Neural cell (in vitro differentiated cells): ENCODE results near the gene CCL24. TPM values are rescaled to one million over a fixed set of nuclear protein-coding genes. Genes with fewer than 3 reads are reported as not detected.

Source experiments
- H2AFZ ChIP-seq: fragments of 200-600, 300-800 bp; sonication (generic), shearing (Covaris generic); 2 replicates; pipeline ENCODE4 v1.6.0; 2014; ENCODE audit warnings: low read depth, mild to moderate bottlenecking, antibody characterized with exemption, low read length, moderate library complexity
- H3F3A ChIP-seq: fragments of 200-600 bp; shearing (Covaris generic); 2 replicates; pipeline ENCODE4 v1.6.1; 2016; ENCODE audit warnings: mild to moderate bottlenecking, moderate library complexity, mixed read lengths, antibody characterized with exemption, low read length; ENCODE audit not compliant: insufficient read depth, poor library complexity, severe bottlenecking
- H3K27ac ChIP-seq: fragments of 200-600, 300-800 bp; sonication (generic), shearing (Covaris generic); 2 replicates; pipeline ENCODE4 v1.5.1; 2014; ENCODE audit warnings: mild to moderate bottlenecking, low read length, moderate library complexity
- H3K27me3 ChIP-seq: fragments of 300-800, 200-600 bp; sonication (generic), shearing (Covaris generic); 2 replicates; pipeline ENCODE4 v1.6.0; 2014; ENCODE audit warnings: mild to moderate bottlenecking, low read depth, low read length, moderate library complexity; ENCODE audit not compliant: insufficient read depth
- H3K36me3 ChIP-seq: fragments of 300-800, 200-600 bp; sonication (generic), shearing (Covaris generic); 2 replicates; pipeline ENCODE4 v1.5.1; 2014; ENCODE audit warnings: mild to moderate bottlenecking, antibody characterized with exemption, low read length, moderate library complexity; ENCODE audit not compliant: insufficient read depth
- H3K4me2 ChIP-seq: fragments of 300-800, 200-600 bp; sonication (generic), shearing (Covaris generic); 2 replicates; pipeline ENCODE4 v1.6.0; 2014; ENCODE audit warnings: mild to moderate bottlenecking, low read length
- H3K4me3 ChIP-seq: fragments of 300-800, 200-600 bp; sonication (generic), shearing (Covaris generic); 2 replicates; pipeline ENCODE4 v1.5.1; 2014; ENCODE audit warnings: mild to moderate bottlenecking, low read length, moderate library complexity
- H3K79me2 ChIP-seq: fragments of 200-600 bp; shearing (Covaris generic); replicated peaks from 2 replicates; pipeline ENCODE4 v1.6.0; 2014; ENCODE audit warnings: mild to moderate bottlenecking, low read length, moderate library complexity; ENCODE audit not compliant: insufficient read depth
- H3K9ac ChIP-seq: fragments of 300-800, 200-600 bp; sonication (generic), shearing (Covaris generic); 2 replicates; pipeline ENCODE4 v1.6.1; 2016; ENCODE audit warnings: mild to moderate bottlenecking, low read length, mixed read lengths
- H3K9me2 ChIP-seq: fragments of 200-600 bp; shearing (Covaris generic); 2 replicates; pipeline ENCODE4 v1.6.1; 2016; ENCODE audit warnings: mild to moderate bottlenecking, low read length, mixed read lengths; ENCODE audit not compliant: insufficient read depth
- H3K9me3 ChIP-seq: fragments of 200-600, 300-800 bp; sonication (generic), shearing (Covaris generic); 2 replicates; pipeline ENCODE4 v1.6.1; 2016; ENCODE audit warnings: mild to moderate bottlenecking, mixed run types, low read length, moderate library complexity, mixed read lengths
- H4K20me1 ChIP-seq: fragments of 200-600 bp; shearing (Covaris generic); 2 replicates; pipeline ENCODE4 v1.6.1; 2016; ENCODE audit warnings: mild to moderate bottlenecking, mixed run types; ENCODE audit not compliant: insufficient read depth
- EP300 ChIP-seq: fragments of 450-650 bp; conservative IDR thresholded peaks from 2 replicates; pipeline ENCODE4 v1.6.1; 2014; ENCODE audit warnings: antibody characterized with exemption, mild to moderate bottlenecking, moderate library complexity; ENCODE audit not compliant: poor library complexity, severe bottlenecking
- EZH2 ChIP-seq: fragments of 200-600, 300-800 bp; shearing (Covaris generic), sonication (generic); IDR thresholded peaks from 2 replicates; pipeline ENCODE4 v1.6.1; 2014; ENCODE audit warnings: antibody characterized with exemption, low read length, borderline replicate concordance, mild to moderate bottlenecking; ENCODE audit not compliant: insufficient read depth, poor library complexity, severe bottlenecking
- MXI1 ChIP-seq: fragments of 450-650 bp; conservative IDR thresholded peaks from 2 replicates; pipeline ENCODE4 v1.6.1; 2014; ENCODE audit warnings: antibody characterized with exemption, mild to moderate bottlenecking; ENCODE audit not compliant: poor library complexity, severe bottlenecking
- POLR2AphosphoS5 ChIP-seq: IDR thresholded peaks from 2 replicates; pipeline ENCODE4 v1.6.1; 2012
- RAD21 ChIP-seq: fragments of 450-650 bp; conservative IDR thresholded peaks from 2 replicates; pipeline ENCODE4 v1.6.1; 2014; ENCODE audit warnings: antibody characterized with exemption, mild to moderate bottlenecking, moderate library complexity
- SMC3 ChIP-seq: fragments of 450-650 bp; conservative IDR thresholded peaks from 2 replicates; pipeline ENCODE4 v1.6.1; 2014; ENCODE audit warnings: antibody characterized with exemption, mild to moderate bottlenecking, moderate library complexity; ENCODE audit not compliant: poor library complexity
- TAF1 ChIP-seq: IDR thresholded peaks from 2 replicates; pipeline ENCODE4 v1.6.1; 2012; ENCODE audit warnings: low read depth
- polyA plus RNA-seq: library from polyadenylated mRNA; depleted of rRNA; stranded (reverse); fragments of >200 nt; gene quantifications from 2 replicates; pipeline ENCODE4 v1.2.3, GENCODE V29; 2014
- TF ChIP-seq, protein P1 (sequence below): fragments of 450-650 bp; IDR thresholded peaks from 2 replicates; pipeline ENCODE4 v1.5.1; 2014; ENCODE audit warnings: antibody characterized with exemption, mild to moderate bottlenecking, moderate library complexity; ENCODE audit not compliant: poor library complexity, severe bottlenecking
- TF ChIP-seq, protein P2 (sequence below): IDR thresholded peaks from 2 replicates; pipeline ENCODE4 v1.6.1; 2012; ENCODE audit warnings: borderline replicate concordance

Gene CCL24
- polyA plus RNA-seq, 1 donor from 2014 or later, result not detected

DNA sequence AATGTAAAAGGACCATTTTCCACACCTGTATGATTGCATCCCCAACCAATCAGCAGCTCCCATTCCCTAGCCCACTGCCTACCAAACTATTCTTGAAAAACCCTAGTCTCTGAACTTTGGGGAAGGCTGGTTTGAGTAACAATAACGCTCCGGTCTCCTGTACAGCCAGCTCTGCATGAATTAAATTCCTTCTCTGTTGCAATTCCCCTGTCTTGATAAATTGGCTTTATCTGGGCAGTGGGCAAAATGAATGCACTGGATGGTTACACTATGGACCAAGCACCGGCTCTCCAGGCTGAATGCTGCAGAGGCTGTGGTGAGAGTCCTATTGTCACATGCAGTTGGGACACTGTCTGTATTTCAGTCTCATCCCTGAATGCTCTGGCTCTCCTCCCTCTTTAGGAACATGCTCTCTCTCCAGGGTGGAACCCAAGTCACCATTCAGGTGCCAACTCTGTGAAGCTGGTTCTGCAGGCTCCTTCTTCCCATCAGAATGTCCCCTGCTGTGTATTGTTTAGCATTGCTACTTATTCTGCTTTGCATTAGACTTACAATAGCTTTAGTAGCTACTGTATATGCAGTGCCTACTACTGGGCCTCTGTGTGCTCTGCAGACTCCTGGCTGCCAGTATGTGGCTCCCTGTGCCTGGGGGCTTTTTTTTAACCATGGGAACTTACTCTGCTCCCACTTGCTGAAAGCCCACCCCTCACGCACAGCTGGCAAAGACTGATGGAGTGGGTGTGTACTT, 6.9 kb downstream of the CCL24 start:
- H3K27ac ChIP-seq, result no peak overlapping the region
- no peaks in the 10 kb centered on the region for H3K9me3 ChIP-seq
- no peaks in the 10 kb centered on the region for H4K20me1 ChIP-seq
- no peaks in the 10 kb centered on the region for H3K9me2 ChIP-seq
- no peak overlapping the region for H3K9ac ChIP-seq
- H3K4me2 ChIP-seq, result no peak overlapping the region
- no peaks in the 10 kb centered on the region for H3F3A ChIP-seq
- H3K4me3 ChIP-seq, result no peak overlapping the region
- no peaks in the 10 kb centered on the region for H3K79me2 ChIP-seq
- no peak for TF ChIP-seq TAF1
- no peak for TF ChIP-seq RAD21
- no peak for TF ChIP-seq POLR2AphosphoS5
- TF ChIP-seq, protein P1, sequence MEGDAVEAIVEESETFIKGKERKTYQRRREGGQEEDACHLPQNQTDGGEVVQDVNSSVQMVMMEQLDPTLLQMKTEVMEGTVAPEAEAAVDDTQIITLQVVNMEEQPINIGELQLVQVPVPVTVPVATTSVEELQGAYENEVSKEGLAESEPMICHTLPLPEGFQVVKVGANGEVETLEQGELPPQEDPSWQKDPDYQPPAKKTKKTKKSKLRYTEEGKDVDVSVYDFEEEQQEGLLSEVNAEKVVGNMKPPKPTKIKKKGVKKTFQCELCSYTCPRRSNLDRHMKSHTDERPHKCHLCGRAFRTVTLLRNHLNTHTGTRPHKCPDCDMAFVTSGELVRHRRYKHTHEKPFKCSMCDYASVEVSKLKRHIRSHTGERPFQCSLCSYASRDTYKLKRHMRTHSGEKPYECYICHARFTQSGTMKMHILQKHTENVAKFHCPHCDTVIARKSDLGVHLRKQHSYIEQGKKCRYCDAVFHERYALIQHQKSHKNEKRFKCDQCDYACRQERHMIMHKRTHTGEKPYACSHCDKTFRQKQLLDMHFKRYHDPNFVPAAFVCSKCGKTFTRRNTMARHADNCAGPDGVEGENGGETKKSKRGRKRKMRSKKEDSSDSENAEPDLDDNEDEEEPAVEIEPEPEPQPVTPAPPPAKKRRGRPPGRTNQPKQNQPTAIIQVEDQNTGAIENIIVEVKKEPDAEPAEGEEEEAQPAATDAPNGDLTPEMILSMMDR, result no peak
- TF ChIP-seq EP300, result no peak
- no peak for TF ChIP-seq EZH2
- TF ChIP-seq SMC3, result no peak
- TF ChIP-seq MXI1, result no peak
- TF ChIP-seq, protein P2, sequence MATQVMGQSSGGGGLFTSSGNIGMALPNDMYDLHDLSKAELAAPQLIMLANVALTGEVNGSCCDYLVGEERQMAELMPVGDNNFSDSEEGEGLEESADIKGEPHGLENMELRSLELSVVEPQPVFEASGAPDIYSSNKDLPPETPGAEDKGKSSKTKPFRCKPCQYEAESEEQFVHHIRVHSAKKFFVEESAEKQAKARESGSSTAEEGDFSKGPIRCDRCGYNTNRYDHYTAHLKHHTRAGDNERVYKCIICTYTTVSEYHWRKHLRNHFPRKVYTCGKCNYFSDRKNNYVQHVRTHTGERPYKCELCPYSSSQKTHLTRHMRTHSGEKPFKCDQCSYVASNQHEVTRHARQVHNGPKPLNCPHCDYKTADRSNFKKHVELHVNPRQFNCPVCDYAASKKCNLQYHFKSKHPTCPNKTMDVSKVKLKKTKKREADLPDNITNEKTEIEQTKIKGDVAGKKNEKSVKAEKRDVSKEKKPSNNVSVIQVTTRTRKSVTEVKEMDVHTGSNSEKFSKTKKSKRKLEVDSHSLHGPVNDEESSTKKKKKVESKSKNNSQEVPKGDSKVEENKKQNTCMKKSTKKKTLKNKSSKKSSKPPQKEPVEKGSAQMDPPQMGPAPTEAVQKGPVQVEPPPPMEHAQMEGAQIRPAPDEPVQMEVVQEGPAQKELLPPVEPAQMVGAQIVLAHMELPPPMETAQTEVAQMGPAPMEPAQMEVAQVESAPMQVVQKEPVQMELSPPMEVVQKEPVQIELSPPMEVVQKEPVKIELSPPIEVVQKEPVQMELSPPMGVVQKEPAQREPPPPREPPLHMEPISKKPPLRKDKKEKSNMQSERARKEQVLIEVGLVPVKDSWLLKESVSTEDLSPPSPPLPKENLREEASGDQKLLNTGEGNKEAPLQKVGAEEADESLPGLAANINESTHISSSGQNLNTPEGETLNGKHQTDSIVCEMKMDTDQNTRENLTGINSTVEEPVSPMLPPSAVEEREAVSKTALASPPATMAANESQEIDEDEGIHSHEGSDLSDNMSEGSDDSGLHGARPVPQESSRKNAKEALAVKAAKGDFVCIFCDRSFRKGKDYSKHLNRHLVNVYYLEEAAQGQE, result no peak
- H2AFZ ChIP-seq, result no peak overlapping the region
- H3K27me3 ChIP-seq, result no peaks in the 10 kb centered on the region
- H3K36me3 ChIP-seq, result no peaks in the 10 kb centered on the region

DNA sequence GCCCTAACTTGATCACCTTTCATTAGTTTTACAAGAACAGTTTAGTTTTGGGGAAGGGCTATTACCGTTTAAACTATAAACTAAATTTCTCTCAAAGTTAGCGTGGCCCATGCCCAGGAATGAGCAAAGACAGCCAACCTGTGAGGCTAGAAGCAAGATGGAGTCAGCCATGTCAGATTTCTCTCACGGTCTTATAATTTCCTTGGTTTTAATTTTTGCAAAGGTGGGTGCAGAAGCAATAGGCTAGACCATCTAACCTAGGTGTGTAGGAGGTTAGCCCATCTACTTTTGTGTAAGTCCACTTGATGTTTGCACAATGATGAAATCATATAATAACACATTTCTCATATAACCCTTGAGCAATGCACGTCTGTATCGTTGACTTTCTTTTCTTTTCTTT, 8.9 kb downstream of the CCL24 start:
- Histone ChIP-seq H3K4me2 (no peak overlapping the region), H3K9me2 (no peaks in the 10 kb centered on the region), H4K20me1 (no peaks in the 10 kb centered on the region), H3K27ac (no peak overlapping the region), H3K36me3 (no peaks in the 10 kb centered on the region), H3K27me3 (no peaks in the 10 kb centered on the region), H3K79me2 (no peaks in the 10 kb centered on the region), H2AFZ (no peak overlapping the region), H3K4me3 (no peak overlapping the region), H3K9me3 (no peaks in the 10 kb centered on the region), H3F3A (no peaks in the 10 kb centered on the region), H3K9ac (no peak overlapping the region)
- TF ChIP-seq SMC3 (no peak), RAD21 (no peak), TAF1 (no peak), EP300 (no peak), EZH2 (no peak)
- TF ChIP-seq, protein P2, result no peak
